Left ventricle myocardium inferior (tissue), 1 donor: ENCODE results near the gene SLC10A7. TPM values are rescaled to one million over a fixed set of nuclear protein-coding genes. Genes with fewer than 3 reads are reported as not detected.
A peak's percentile ranks its signal among the peaks of the same experiment; 100 is the strongest.

Experiments
- DNase-seq: peaks from one replicate; pipeline ENCODE4 v3.0.0-alpha.2; 2020
- H3K27ac ChIP-seq: fragments of 200-600 bp; replicated peaks from 2 replicates; pipeline ENCODE4 v1.8.0; 2021
- H3K27me3 ChIP-seq: fragments of 200-600 bp; 2 replicates; pipeline ENCODE4 v1.8.0; 2021; ENCODE audit warnings: low read depth
- H3K36me3 ChIP-seq: fragments of 200-600 bp; 2 replicates; pipeline ENCODE4 v1.8.0; 2021
- H3K4me1 ChIP-seq: fragments of 200-600 bp; 2 replicates; pipeline ENCODE4 v1.8.0; 2021
- H3K4me3 ChIP-seq: fragments of 200-600 bp; 2 replicates; pipeline ENCODE4 v1.8.0; 2021; ENCODE audit warnings: mild to moderate bottlenecking, moderate library complexity
- H3K9me3 ChIP-seq: fragments of 200-600 bp; replicated peaks from 2 replicates; pipeline ENCODE4 v1.8.0; 2021
- intact Hi-C: fragments of 100-400 bp; cut with micrococcal nuclease; formaldehyde crosslinking; loops from one replicate; pipeline ENCODE4 v1.11.0; 2022
- long read RNA-seq: library from polyadenylated mRNA; unstranded; transcript quantifications from one replicate; pipeline ENCODE4 v2.0.0, GENCODE V29; 2021
- total RNA-seq: library from RNA; stranded (reverse); fragmentation: NEBNext Ultra II Directional; extraction: Animal tissue kit (Norgen Biotek cat#: 25700); gene quantifications from one replicate; pipeline ENCODE4 v1.2.1, GENCODE V29; 2021
- TF ChIP-seq, protein P1 (sequence below): fragments of 200-600 bp; IDR thresholded peaks from 2 replicates; pipeline ENCODE4 v1.8.0; 2021; ENCODE audit warnings: antibody characterized with exemption, mild to moderate bottlenecking, borderline replicate concordance
- donor health status: DM: no; HTN: yes; CAD: no; lungs with severe emphysema.

SLC10A7 gene
- total RNA-seq: 4.3 TPM
- long read RNA-seq, partial matches to known transcripts: 0 of 1 reads
- long read RNA-seq, other reads (novel, unspliced or antisense): 0 of 1 reads

- H3K27me3 ChIP-seq: no peaks in the 10 kb centered on the region
- TF ChIP-seq, protein P1, sequence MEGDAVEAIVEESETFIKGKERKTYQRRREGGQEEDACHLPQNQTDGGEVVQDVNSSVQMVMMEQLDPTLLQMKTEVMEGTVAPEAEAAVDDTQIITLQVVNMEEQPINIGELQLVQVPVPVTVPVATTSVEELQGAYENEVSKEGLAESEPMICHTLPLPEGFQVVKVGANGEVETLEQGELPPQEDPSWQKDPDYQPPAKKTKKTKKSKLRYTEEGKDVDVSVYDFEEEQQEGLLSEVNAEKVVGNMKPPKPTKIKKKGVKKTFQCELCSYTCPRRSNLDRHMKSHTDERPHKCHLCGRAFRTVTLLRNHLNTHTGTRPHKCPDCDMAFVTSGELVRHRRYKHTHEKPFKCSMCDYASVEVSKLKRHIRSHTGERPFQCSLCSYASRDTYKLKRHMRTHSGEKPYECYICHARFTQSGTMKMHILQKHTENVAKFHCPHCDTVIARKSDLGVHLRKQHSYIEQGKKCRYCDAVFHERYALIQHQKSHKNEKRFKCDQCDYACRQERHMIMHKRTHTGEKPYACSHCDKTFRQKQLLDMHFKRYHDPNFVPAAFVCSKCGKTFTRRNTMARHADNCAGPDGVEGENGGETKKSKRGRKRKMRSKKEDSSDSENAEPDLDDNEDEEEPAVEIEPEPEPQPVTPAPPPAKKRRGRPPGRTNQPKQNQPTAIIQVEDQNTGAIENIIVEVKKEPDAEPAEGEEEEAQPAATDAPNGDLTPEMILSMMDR: no peak
- peaks cover 41% of the 10 kb centered on the region for H3K4me1 ChIP-seq
- H3K4me3 ChIP-seq: peak within 1 kb of the TSS; percentile 79
- H3K27ac ChIP-seq: peak within 1 kb of the TSS; percentile 84
- peak; percentile 76 for DNase-seq
- no peaks in the 10 kb centered on the region for H3K9me3 ChIP-seq
- H3K36me3 ChIP-seq: no peaks in the 10 kb centered on the region
- intact Hi-C loops: no loop called here
These were observed at the start of gene SLC10A7 for GRCh38 chr4:146521541-146522097. Gene SLC10A7 (minus strand): TSS chr4:146521940. CDS start chr4:146521717, 223 bp downstream.

DNA sequence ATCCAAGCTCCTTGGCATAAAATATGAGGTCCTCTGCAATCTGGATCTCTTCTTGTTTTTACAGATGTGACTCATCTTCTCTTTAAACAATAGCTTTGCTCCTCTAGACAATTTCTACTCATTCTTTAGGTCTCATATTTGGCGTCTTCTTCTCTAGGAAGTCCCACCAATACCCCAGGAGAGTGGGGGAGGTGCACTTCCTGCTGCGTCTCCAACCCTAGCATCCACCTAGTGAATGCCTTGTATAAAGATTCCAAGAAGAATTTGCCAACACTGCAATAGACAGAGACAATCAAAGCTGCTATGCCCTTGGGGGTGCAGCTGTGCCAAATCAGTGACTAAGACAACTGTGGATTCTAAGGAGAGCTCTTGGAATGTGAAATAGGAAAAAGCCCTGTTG is 45.7 kb upstream of the SLC10A7 start:
- no peaks in the 10 kb centered on the region for H3K4me1 ChIP-seq

DNA sequence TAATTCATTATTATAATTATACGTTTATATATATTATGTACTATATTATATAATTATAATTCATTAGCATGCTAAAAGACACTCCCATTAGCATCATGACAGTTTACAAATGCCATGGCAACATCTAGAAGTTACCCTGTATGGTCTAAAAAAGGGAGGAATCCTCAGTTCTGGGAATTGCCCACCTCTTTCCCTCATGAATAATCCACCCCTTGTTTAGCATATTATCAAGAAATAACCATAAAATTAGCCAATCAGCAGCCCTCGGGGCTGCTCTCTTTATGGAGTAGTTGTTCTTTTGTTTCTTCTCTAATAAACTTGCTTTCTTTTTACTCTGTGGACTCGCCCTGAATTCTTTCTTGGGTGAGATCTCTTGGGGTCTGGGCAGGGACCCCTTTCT is 42.8 kb upstream of the SLC10A7 start:
- no peaks in the 10 kb centered on the region for H3K4me1 ChIP-seq
- intact Hi-C loops: no loop called here
- H3K27ac ChIP-seq: no peak overlapping the region
- H3K27me3 ChIP-seq: no peaks in the 10 kb centered on the region
- DNase-seq: no peak
- TF ChIP-seq, protein P1: no peak
- no peaks in the 10 kb centered on the region for H3K9me3 ChIP-seq
- H3K4me3 ChIP-seq: no peak overlapping the region
- H3K36me3 ChIP-seq: no peaks in the 10 kb centered on the region

More for the DNA sequence above, 45.7 kb upstream of the SLC10A7 start:
- no peak overlapping the region for H3K4me3 ChIP-seq
- no peaks in the 10 kb centered on the region for H3K9me3 ChIP-seq
- no peak overlapping the region for H3K27ac ChIP-seq
- TF ChIP-seq, protein P1: no peak
- DNase-seq: no peak
- intact Hi-C loops: no loop called here
- H3K27me3 ChIP-seq: no peaks in the 10 kb centered on the region
- no peaks in the 10 kb centered on the region for H3K36me3 ChIP-seq

- Histone ChIP-seq H3K36me3 (no peaks in the 10 kb centered on the region), H3K9me3 (no peaks in the 10 kb centered on the region), H3K27me3 (peaks cover 9% of the 10 kb centered on the region), H3K4me1 (no peaks in the 10 kb centered on the region), H3K27ac (no peak overlapping the region), H3K4me3 (no peak overlapping the region)
- no peak for DNase-seq
- TF ChIP-seq, protein P1: no peak
- intact Hi-C loops: no loop called here
These were observed 28.4 kb upstream of the SLC10A7 start for GRCh38 chr4:146550161-146550560.

DNA sequence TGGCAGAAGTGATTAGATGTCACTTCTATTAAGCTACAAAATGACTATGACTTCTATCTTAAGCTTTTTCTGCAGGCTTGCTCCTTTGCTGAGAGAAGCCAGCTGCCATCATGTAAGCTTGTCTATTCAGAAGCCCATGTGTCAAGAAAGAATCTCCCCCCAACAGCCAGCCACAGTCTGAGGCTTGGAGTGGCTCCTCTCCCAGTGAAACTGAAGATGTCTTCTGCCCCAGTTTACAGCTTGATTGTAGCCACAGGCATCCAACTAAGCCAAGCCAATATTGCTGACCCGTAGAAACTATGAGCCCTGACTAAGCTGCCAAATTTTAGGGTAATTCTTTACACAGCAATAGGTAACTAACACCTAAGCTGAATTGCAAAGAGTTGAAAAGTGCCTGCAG is 26.7 kb upstream of the SLC10A7 start:
- intact Hi-C loops: no loop called here
- H3K9me3 ChIP-seq: peaks cover 8% of the 10 kb centered on the region

More for the DNA sequence above, 26.7 kb upstream of the SLC10A7 start:
- no peaks in the 10 kb centered on the region for H3K36me3 ChIP-seq
- peaks cover 9% of the 10 kb centered on the region for H3K27me3 ChIP-seq
- H3K4me3 ChIP-seq: no peak overlapping the region
- no peak overlapping the region for H3K27ac ChIP-seq
- DNase-seq: no peak
- TF ChIP-seq, protein P1: no peak
- H3K4me1 ChIP-seq: no peaks in the 10 kb centered on the region
